Nephron (organoid): ENCODE data around the gene DNAL1.

Experiments
- H3K27ac Mint-ChIP-seq, 3 experiments: 2 replicates each; pipeline ENCODE4 v1.8.0; 2020; ENCODE audit warnings: mixed read lengths in 3 of 3, mild to moderate bottlenecking in 2 of 3, moderate library complexity in 1 of 3
- H3K27me3 Mint-ChIP-seq: 2 replicates; pipeline ENCODE4 v1.8.0; 2021; ENCODE audit warnings: low read depth, mild to moderate bottlenecking, moderate library complexity, mixed read lengths
- H3K36me3 Mint-ChIP-seq: 2 replicates; pipeline ENCODE4 v1.8.0; 2020; ENCODE audit warnings: low read depth, mixed read lengths
- H3K4me1 Mint-ChIP-seq: 2 replicates; pipeline ENCODE4 v1.8.0; 2020; ENCODE audit warnings: mixed read lengths
- H3K4me3 Mint-ChIP-seq, 3 experiments: 2 replicates each; pipeline ENCODE4 v1.8.0; 2020; ENCODE audit warnings: mild to moderate bottlenecking in 3 of 3, mixed read lengths in 3 of 3, moderate library complexity in 2 of 3
- H3K9me3 Mint-ChIP-seq: 2 replicates; pipeline ENCODE4 v1.8.0; 2020; ENCODE audit warnings: mixed read lengths
- CTCF ChIP-seq, 3 experiments: fragments of 200-600 bp; sonication (generic); IDR thresholded peaks; one replicate each; pipeline ENCODE4 v1.5.0; 2021; ENCODE audit warnings: antibody characterized with exemption in 3 of 3; ENCODE audit not compliant: unreplicated experiment in 3 of 3

Gene DNAL1

GRCh38 chr14:73663548-73664212 is 18.9 kb downstream of the DNAL1 start:
- no peaks in the 10 kb centered on the region for H3K27me3 Mint-ChIP-seq
- peak overlapping the region in 2 of 3 experiments; percentile 15 to 22 for H3K27ac Mint-ChIP-seq

GRCh38 chr14:73665130-73665529 is 20.3 kb downstream of the DNAL1 start:
- Mint-ChIP-seq H3K27me3 (no peaks in the 10 kb centered on the region), H3K36me3 (peaks cover 36% of the 10 kb centered on the region), H3K27ac (no peak overlapping the region), H3K9me3 (no peaks in the 10 kb centered on the region), H3K4me3 (no peak overlapping the region), H3K4me1 (peaks cover 15% of the 10 kb centered on the region)
- TF ChIP-seq CTCF (IDR thresholded peaks at IDR 0.05; ENCODE audit: unreplicated experiment in 3 of 3) = no peak

More at GRCh38 chr14:73663548-73664212, 18.9 kb downstream of the DNAL1 start:
- peaks cover 15% of the 10 kb centered on the region for H3K4me1 Mint-ChIP-seq
- TF ChIP-seq CTCF (IDR thresholded peaks at IDR 0.05; ENCODE audit: unreplicated experiment in 3 of 3) = no peak
- H3K4me3 Mint-ChIP-seq = no peak overlapping the region
- no peaks in the 10 kb centered on the region for H3K9me3 Mint-ChIP-seq
- peaks cover 36% of the 10 kb centered on the region for H3K36me3 Mint-ChIP-seq

GRCh38 chr14:73666583-73666982 is 21.8 kb downstream of the DNAL1 start:
- peaks cover 15% of the 10 kb centered on the region for H3K4me1 Mint-ChIP-seq
- H3K9me3 Mint-ChIP-seq = no peaks in the 10 kb centered on the region
- no peak for TF ChIP-seq CTCF (IDR thresholded peaks at IDR 0.05; ENCODE audit: unreplicated experiment in 3 of 3)
- H3K27ac Mint-ChIP-seq = no peak overlapping the region
- H3K27me3 Mint-ChIP-seq = no peaks in the 10 kb centered on the region
- H3K4me3 Mint-ChIP-seq = no peak overlapping the region
- H3K36me3 Mint-ChIP-seq = peaks cover 28% of the 10 kb centered on the region

GRCh38 chr14:73667854-73668253 is 23.1 kb downstream of the DNAL1 start:
- Mint-ChIP-seq H3K4me1 (peaks cover 8% of the 10 kb centered on the region), H3K27ac (no peak overlapping the region), H3K9me3 (no peaks in the 10 kb centered on the region), H3K27me3 (no peaks in the 10 kb centered on the region), H3K36me3 (peaks cover 24% of the 10 kb centered on the region), H3K4me3 (no peak overlapping the region)
- no peak for TF ChIP-seq CTCF (IDR thresholded peaks at IDR 0.05; ENCODE audit: unreplicated experiment in 3 of 3)

- no peaks in the 10 kb centered on the region for H3K27me3 Mint-ChIP-seq
- no peak for TF ChIP-seq CTCF (IDR thresholded peaks at IDR 0.05; ENCODE audit: unreplicated experiment in 3 of 3)
Measured at GRCh38 chr14:73674986-73675385, 30.2 kb downstream of the DNAL1 start.

GRCh38 chr14:73678698-73679097 is 33.9 kb downstream of the DNAL1 start:
- no peak for TF ChIP-seq CTCF (IDR thresholded peaks at IDR 0.05; ENCODE audit: unreplicated experiment in 3 of 3)
- Mint-ChIP-seq H3K27ac (peak overlapping the region in 1 of 3 experiments; percentile 30), H3K4me1 (no peaks in the 10 kb centered on the region), H3K9me3 (no peaks in the 10 kb centered on the region), H3K27me3 (no peaks in the 10 kb centered on the region), H3K4me3 (no peak overlapping the region), H3K36me3 (peaks cover 20% of the 10 kb centered on the region)

More at GRCh38 chr14:73674986-73675385, 30.2 kb downstream of the DNAL1 start:
- Mint-ChIP-seq H3K27ac (peak overlapping the region in 1 of 3 experiments; percentile 7), H3K4me1 (no peaks in the 10 kb centered on the region), H3K36me3 (peaks cover 26% of the 10 kb centered on the region), H3K4me3 (no peak overlapping the region), H3K9me3 (no peaks in the 10 kb centered on the region)
